Astrocyte (in vitro differentiated cells and primary cell): Measurements from ENCODE around the gene KNSTRN.

Experiments used
- EZH2 ChIP-seq: IDR thresholded peaks from 2 replicates; pipeline ENCODE4 v1.6.1; 2012; ENCODE audit warnings: mild to moderate bottlenecking, low read length, inconsistent platforms; ENCODE audit not compliant: insufficient read depth
- TF ChIP-seq, protein P1 (sequence below): IDR thresholded peaks from 2 replicates; pipeline ENCODE4 v1.5.1; 2011; ENCODE audit warnings: low read depth, mild to moderate bottlenecking, inconsistent platforms, low read length, moderate library complexity; ENCODE audit not compliant: insufficient read depth

DNA sequence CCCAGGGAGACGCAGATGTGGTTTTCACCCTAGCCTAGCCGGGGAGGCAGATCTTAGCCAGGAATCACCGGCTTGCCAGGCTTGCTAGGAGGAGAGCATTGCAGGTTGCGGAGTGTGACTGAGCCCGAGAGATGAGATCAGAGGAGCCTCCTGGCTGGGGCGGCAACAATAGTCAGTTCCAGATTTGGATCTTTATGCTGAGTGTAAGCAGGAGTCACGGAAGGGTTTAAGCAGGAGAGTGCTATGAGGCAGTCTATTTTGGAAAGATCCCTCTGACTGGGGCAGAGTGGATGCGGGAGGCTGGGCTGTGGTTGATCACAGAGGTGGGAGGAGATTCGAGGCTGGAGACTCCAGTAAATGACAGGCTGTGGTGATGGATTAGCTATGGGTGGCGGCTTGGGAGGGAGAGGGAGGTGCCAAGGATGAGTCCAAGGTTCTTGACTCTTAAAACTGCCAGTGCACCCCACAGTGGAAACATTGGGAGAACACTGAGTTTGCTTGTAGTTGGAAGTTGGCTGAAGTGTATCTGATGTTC, 47.8 kb downstream of the KNSTRN start:
- TF ChIP-seq, protein P1, sequence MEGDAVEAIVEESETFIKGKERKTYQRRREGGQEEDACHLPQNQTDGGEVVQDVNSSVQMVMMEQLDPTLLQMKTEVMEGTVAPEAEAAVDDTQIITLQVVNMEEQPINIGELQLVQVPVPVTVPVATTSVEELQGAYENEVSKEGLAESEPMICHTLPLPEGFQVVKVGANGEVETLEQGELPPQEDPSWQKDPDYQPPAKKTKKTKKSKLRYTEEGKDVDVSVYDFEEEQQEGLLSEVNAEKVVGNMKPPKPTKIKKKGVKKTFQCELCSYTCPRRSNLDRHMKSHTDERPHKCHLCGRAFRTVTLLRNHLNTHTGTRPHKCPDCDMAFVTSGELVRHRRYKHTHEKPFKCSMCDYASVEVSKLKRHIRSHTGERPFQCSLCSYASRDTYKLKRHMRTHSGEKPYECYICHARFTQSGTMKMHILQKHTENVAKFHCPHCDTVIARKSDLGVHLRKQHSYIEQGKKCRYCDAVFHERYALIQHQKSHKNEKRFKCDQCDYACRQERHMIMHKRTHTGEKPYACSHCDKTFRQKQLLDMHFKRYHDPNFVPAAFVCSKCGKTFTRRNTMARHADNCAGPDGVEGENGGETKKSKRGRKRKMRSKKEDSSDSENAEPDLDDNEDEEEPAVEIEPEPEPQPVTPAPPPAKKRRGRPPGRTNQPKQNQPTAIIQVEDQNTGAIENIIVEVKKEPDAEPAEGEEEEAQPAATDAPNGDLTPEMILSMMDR = no peak
- TF ChIP-seq EZH2 = no peak
